NCI-H146 (cell line): ENCODE data around the gene NEMP1.
"Not testable (repeated sequence)": the region's sequence is repeated elsewhere in the genome, so short reads cannot be mapped to it uniquely, and the experiment has no call there.

ENCODE experiments used
- DNase-seq: peaks from one replicate; lab custom pipeline; 2025; lab: John Stamatoyannopoulos, UW

Gene NEMP1

GRCh38 chr12:57053901-57054300 lies 24.7 kb downstream of the NEMP1 start:
- not testable (repeated sequence) for DNase-seq

GRCh38 chr12:57053146-57053545 lies 25.4 kb downstream of the NEMP1 start:
- not testable (repeated sequence) for DNase-seq

GRCh38 chr12:57051011-57051410 lies 27.6 kb downstream of the NEMP1 start:
- DNase-seq: no peak

- DNase-seq: no peak
Measured at GRCh38 chr12:57049890-57050289, 28.7 kb downstream of the NEMP1 start, which contains the start of gene MYO1A. MYO1A (minus strand) TSS chr12:57050129; CDS start chr12:57048323, 1,806 bp downstream.

- no peak for DNase-seq
Measured at GRCh38 chr12:57049119-57049446, 29.5 kb downstream of the NEMP1 start.

GRCh38 chr12:57048423-57049118 lies 30.0 kb downstream of the NEMP1 start:
- no peak for DNase-seq

- DNase-seq: no peak
Measured at GRCh38 chr12:57047981-57048380, 30.6 kb downstream of the NEMP1 start.

GRCh38 chr12:57046947-57047890 lies 31.4 kb downstream of the NEMP1 start:
- no peak for DNase-seq

GRCh38 chr12:57046086-57046791 lies 32.4 kb downstream of the NEMP1 start:
- no peak for DNase-seq

GRCh38 chr12:57044889-57045288 lies 33.7 kb downstream of the NEMP1 start:
- DNase-seq: no peak

- DNase-seq: no peak
Measured at GRCh38 chr12:57044468-57044867, 34.1 kb downstream of the NEMP1 start.

- no peak for DNase-seq
Measured at GRCh38 chr12:57042695-57043094, 35.9 kb downstream of the NEMP1 start.

GRCh38 chr12:57040750-57041149 lies 37.8 kb downstream of the NEMP1 start:
- DNase-seq: no peak

- no peak for DNase-seq
Measured at GRCh38 chr12:57040211-57040610, 38.4 kb downstream of the NEMP1 start.

- DNase-seq: no peak
Measured at GRCh38 chr12:57039016-57039798, 39.4 kb downstream of the NEMP1 start.

GRCh38 chr12:57037264-57037663 lies 41.3 kb downstream of the NEMP1 start:
- DNase-seq: no peak

- no peak for DNase-seq
Measured at GRCh38 chr12:57033431-57033830, 45.2 kb downstream of the NEMP1 start.

- DNase-seq: no peak
Measured at GRCh38 chr12:57031789-57032188, 46.8 kb downstream of the NEMP1 start.

- DNase-seq: peak; percentile 77
Measured at GRCh38 chr12:57031138-57031725, 47.4 kb downstream of the NEMP1 start.

GRCh38 chr12:57029457-57029856 lies 49.1 kb downstream of the NEMP1 start:
- no peak for DNase-seq

GRCh38 chr12:57027805-57028153 lies 50.8 kb downstream of the NEMP1 start:
- DNase-seq: no peak
